K562 (cell line): ENCODE data around the gene DNAH10. TPM values are rescaled to one million over a fixed set of nuclear protein-coding genes. Genes with fewer than 3 reads are reported as not detected.

Experiments
- ATAC-seq: fragments of 200-7000 bp; cut with Tn5 transposase; 3 replicates; pipeline ENCODE4 v1.9.1; 2020; ENCODE audit warnings: moderate library complexity
- BruUV-seq: library from RNA; stranded (reverse); fragments of 400-500 nt; replicated peaks from 2 replicates; lab custom pipeline; 2021; lab: Mats Ljungman, UMichigan
- CTCF ChIA-PET: fragments of 300-600 bp; formaldehyde crosslinking; extraction: SDS; loops from one replicate; lab custom pipeline; 2021; ENCODE audit warnings: low intra/inter-chr PET ratio; lab: Yijun Ruan, JAX
- POLR2A ChIA-PET: fragments of 300-600, 350-650 bp; sonication (Branson Sonifier 250); formaldehyde crosslinking; extraction: SDS; loops from one replicate; lab custom pipeline; 2021; ENCODE audit warnings: antibody characterized with exemption, inconsistent platforms; lab: Yijun Ruan, JAX
- DNase-seq, 4 experiments: peaks; one replicate each; pipeline versions ENCODE4 v3.0.0 to v3.0.0-alpha.2; 2011 to 2018; ENCODE audit warnings: low spot score in 3 of 4, mixed read lengths in 3 of 4; ENCODE audit errors: extremely low read depth in 1 of 4
- FAIRE-seq: peaks from 2 replicates; lab custom pipeline; 2011; peaks lifted over from hg19 to GRCh38; lab: Jason Lieb, UNC
- H2AFZ ChIP-seq: 2 replicates; pipeline ENCODE4 v1.6.0; 2011; ENCODE audit warnings: low read depth, low read length, control low read depth, inconsistent platforms
- H3K27ac ChIP-seq: fragments of 200-600 bp; 3 replicates; pipeline ENCODE4 v1.8.0; 2011; ENCODE audit warnings: low read depth, mild to moderate bottlenecking, control low read depth, inconsistent platforms, low read length, moderate library complexity, mixed read lengths; ENCODE audit errors: extremely low read depth
- H3K27me3 ChIP-seq, 2 experiments: fragments of 300-600 bp in 1 of 2; 2 replicates in 1 of 2; 3 replicates in 1 of 2; pipeline versions ENCODE4 v1.6.0 to v1.8.0; 2011; ENCODE audit warnings: inconsistent platforms in 2 of 2, low read length in 2 of 2, mild to moderate bottlenecking in 1 of 2, mixed read lengths in 1 of 2, moderate library complexity in 1 of 2; ENCODE audit not compliant: control insufficient read depth in 2 of 2, insufficient read depth in 2 of 2
- H3K36me3 ChIP-seq: fragments of 300-600 bp; 3 replicates; pipeline ENCODE4 v1.8.0; 2011; ENCODE audit warnings: mild to moderate bottlenecking, low read length, inconsistent platforms; ENCODE audit not compliant: control insufficient read depth, insufficient read depth
- H3K4me1 ChIP-seq, 2 experiments: fragments of 200-600 bp in 1 of 2; replicated peaks in 1 of 2; 2 replicates in 1 of 2; 3 replicates in 1 of 2; pipeline versions ENCODE4 v1.5.1 to v1.8.0; 2011; ENCODE audit warnings: inconsistent platforms in 2 of 2, low read length in 2 of 2, mild to moderate bottlenecking in 1 of 2, mixed read lengths in 1 of 2, moderate library complexity in 1 of 2; ENCODE audit not compliant: control insufficient read depth in 2 of 2, insufficient read depth in 2 of 2
- H3K4me2 ChIP-seq: 2 replicates; pipeline ENCODE4 v1.6.1; 2011; ENCODE audit warnings: low read length, control low read depth, inconsistent platforms, mixed read lengths; ENCODE audit not compliant: insufficient read depth
- H3K4me3 ChIP-seq: fragments of 200-600 bp; sonication (generic), shearing (Covaris generic); 2 replicates; pipeline ENCODE4 v1.5.1; 2016; ENCODE audit warnings: control low read depth, inconsistent platforms
- H3K79me2 ChIP-seq: fragments of 200-600 bp; 3 replicates; pipeline ENCODE4 v1.8.0; 2011; ENCODE audit warnings: low read length, inconsistent platforms; ENCODE audit not compliant: control insufficient read depth, insufficient read depth
- H3K9ac ChIP-seq, 2 experiments: 2 replicates each; pipeline versions ENCODE4 v1.6.0 to v1.6.1; 2011; ENCODE audit warnings: low read depth in 2 of 2, low read length in 2 of 2, control low read depth in 1 of 2, inconsistent platforms in 1 of 2, mild to moderate bottlenecking in 1 of 2, mixed read lengths in 1 of 2; ENCODE audit not compliant: insufficient read depth in 1 of 2
- H3K9me1 ChIP-seq: one replicate; pipeline ENCODE4 v1.6.0; 2011; ENCODE audit warnings: inconsistent platforms, mild to moderate bottlenecking, low read length, moderate library complexity; ENCODE audit not compliant: control insufficient read depth, insufficient read depth
- H3K9me3 ChIP-seq: replicated peaks from 2 replicates; pipeline ENCODE4 v1.5.1; 2011; ENCODE audit warnings: low read depth, low read length, inconsistent platforms; ENCODE audit not compliant: control insufficient read depth, insufficient read depth
- H4K20me1 ChIP-seq: replicated peaks from 2 replicates; pipeline ENCODE4 v1.6.1; 2011; ENCODE audit warnings: low read length, inconsistent platforms, mixed read lengths; ENCODE audit not compliant: control insufficient read depth, insufficient read depth
- CAMTA2 ChIP-seq: fragments of 250-450 bp; sonication (Bioruptor Pico); conservative IDR thresholded peaks from 2 replicates; pipeline ENCODE4 v1.5.1; 2022
- CBX1 ChIP-seq: sonication (generic); IDR thresholded peaks from 2 replicates; pipeline ENCODE4 v1.6.1; 2016; ENCODE audit warnings: antibody characterized with exemption, low read depth, mild to moderate bottlenecking
- CHD2 ChIP-seq: IDR thresholded peaks from 2 replicates; pipeline ENCODE4 v1.6.1; 2011; ENCODE audit warnings: low read depth, low read length
- KDM4B ChIP-seq, 2 experiments: fragments of 450-650 bp in 1 of 2; sonication (generic) in 1 of 2; IDR thresholded peaks; 2 replicates each; pipeline ENCODE4 v1.6.1; 2016 to 2017; ENCODE audit warnings: borderline replicate concordance in 2 of 2, antibody characterized with exemption in 1 of 2, low read depth in 1 of 2, mild to moderate bottlenecking in 1 of 2
- KLF1 ChIP-seq: fragments of 450-650 bp; IDR thresholded peaks from 2 replicates; pipeline ENCODE4 v1.6.1; 2016; ENCODE audit warnings: missing genetic modification characterization, missing compliant biosample characterization
- PKNOX1 ChIP-seq: fragments of 450-650 bp; IDR thresholded peaks from 2 replicates; pipeline ENCODE4 v1.6.1; 2016
- SIRT6 ChIP-seq: IDR thresholded peaks from one replicate; pipeline ENCODE4 v1.6.1; 2012; ENCODE audit warnings: low read depth, mild to moderate bottlenecking, control low read depth, inconsistent platforms, low read length, moderate library complexity
- ZNF384 ChIP-seq: IDR thresholded peaks from 2 replicates; pipeline ENCODE4 v1.6.1; 2012; ENCODE audit warnings: low read depth, low read length, improper control_type of control experiment
- WGBS: fragments of 100-300 bp; shearing (Covaris generic); methylation state at CpG from one replicate; pipeline ENCODE4 v1.1.6; 2016; ENCODE audit warnings: low coverage, mixed read lengths; ENCODE audit not compliant: insufficient coverage; ENCODE audit errors: missing lambda C conversion rate; 5-methylcytosine and 5-hydroxymethylcytosine counted together
- in situ Hi-C: fragments of 300-500 bp; cut with MboI; formaldehyde crosslinking; loops from 4 replicates; pipeline ENCODE4 v1.15.0; 2018; ENCODE audit warnings: inconsistent platforms, mixed read lengths
- intact Hi-C: fragments of 100-400 bp; cut with micrococcal nuclease; formaldehyde crosslinking; loops from 2 replicates; pipeline ENCODE4 v1.14.2; 2022
- polyA plus RNA-seq, 8 experiments: library from polyadenylated mRNA; depleted of rRNA in 4 of 8; stranded (reverse) in 5 of 8; unstranded in 3 of 8; fragments of >200 nt; fragmentation: Nextera tagmentation in 2 of 8; fragmentation: Illumina TruSeq in 1 of 8; extraction: Ambion mirVana in 2 of 8; extraction: Trizol in 1 of 8; gene quantifications; 2 replicates each; pipeline versions ENCODE4 v1.2.1 to v1.2.3, GENCODE V29; 2011 to 2014; ENCODE audit warnings: inconsistent platforms in 1 of 8, missing spikeins in 1 of 8
- total RNA-seq, 7 experiments: library from RNA; depleted of rRNA in 6 of 7; stranded (reverse); fragments of >200 nt in 6 of 7; fragmentation: Illumina TruSeq in 2 of 7; extraction: Trizol in 2 of 7; gene quantifications; 2 replicates each; pipeline versions ENCODE4 v1.2.1 to v1.2.3, GENCODE V29; 2011 to 2021; ENCODE audit warnings: low replicate concordance in 1 of 7

DNAH10 gene
- total and polyA plus RNA-seq, 9 of the 15 experiments (the other 6 are each of a cell fraction or from before 2014, with no cell fraction given) = 0.01 to 0.06 (median 0.04) TPM; not detected in 1

GRCh38 chr12:123892180-123892559, 130.1 kb downstream of the DNAH10 start:
- peak; percentile 79 for TF ChIP-seq CHD2
- no peak for TF ChIP-seq SIRT6
- CTCF ChIA-PET = no interaction called here
- Histone ChIP-seq H3K4me3 (no peak overlapping the region), H3K36me3 (no peaks in the 10 kb centered on the region), H3K79me2 (no peaks in the 10 kb centered on the region), H3K9ac (no peak overlapping the region), H3K27ac (no peak overlapping the region), H3K27me3 (peaks cover 57 to 85% of the 10 kb centered on the region in 2 experiments), H4K20me1 (no peaks in the 10 kb centered on the region; the same call in 1 of the 2 replicates), H3K9me1 (no peaks in the 10 kb centered on the region), H3K4me1 (no peaks in the 10 kb centered on the region; a peak in 1 of 5 replicates), H3K9me3 (no peaks in the 10 kb centered on the region), H2AFZ (no peak overlapping the region), H3K4me2 (no peak overlapping the region)
- ATAC-seq (peak; percentile 48; the same call in 2 of the 3 replicates), FAIRE-seq (no peak), DNase-seq (no peak)
- intact Hi-C loops = no loop called here
- no TSS peak for BruUV-seq
- in situ Hi-C loops = no loop called here
- WGBS = 16% methylated on average over 9 of the region's 9 CpGs
- POLR2A ChIA-PET = interaction anchor here (0.6 to 1.1 kb wide), 2 partner anchors 18 to 35 kb away, joined by 3 read pairs; no protein-coding TSS in a partner anchor

GRCh38 chr12:123892853-123893252, 130.8 kb downstream of the DNAH10 start:
- H2AFZ ChIP-seq = no peak overlapping the region
- no peak overlapping the region for H3K4me3 ChIP-seq
- no peaks in the 10 kb centered on the region for H3K36me3 ChIP-seq
- BruUV-seq = no TSS peak
- in situ Hi-C loops (no loop called here), intact Hi-C loops (no loop called here)
- H3K4me1 ChIP-seq = no peaks in the 10 kb centered on the region; a peak in 1 of 5 replicates
- POLR2A ChIA-PET = interaction anchor here (0.5 to 0.6 kb wide), 2 partner anchors 20 to 414 kb away, joined by 3 read pairs; no protein-coding TSS in a partner anchor
- FAIRE-seq (no peak), ATAC-seq (no peak), DNase-seq (no peak)
- H3K79me2 ChIP-seq = no peaks in the 10 kb centered on the region
- no peak overlapping the region for H3K4me2 ChIP-seq
- 2% methylated on average over 10 of the region's 10 CpGs for WGBS
- no peaks in the 10 kb centered on the region for H3K9me3 ChIP-seq
- CTCF ChIA-PET = no interaction called here
- H4K20me1 ChIP-seq = no peaks in the 10 kb centered on the region; the same call in 1 of the 2 replicates
- no peak overlapping the region for H3K27ac ChIP-seq
- H3K27me3 ChIP-seq = peaks cover 60 to 82% of the 10 kb centered on the region in 2 experiments
- no peak for TF ChIP-seq CBX1
- no peak for TF ChIP-seq KDM4B (IDR thresholded peaks at IDR 0.05; ENCODE audit: borderline replicate concordance in 2 of 2, low read depth in 1 of 2)
- no peak for TF ChIP-seq ZNF384
- TF ChIP-seq KLF1 (tag) = no peak
- TF ChIP-seq CAMTA2 (CRISPR knock-in tag) = no peak
- TF ChIP-seq PKNOX1 = peak; percentile 27; the same call in 1 of the 2 replicates
- H3K9me1 ChIP-seq = no peaks in the 10 kb centered on the region
- H3K9ac ChIP-seq = no peak overlapping the region
